Esophagus squamous epithelium (tissue), 4 donors: ENCODE measurements around the gene NFIC.

Experiments
- POLR2A ChIP-seq, 4 donors: fragments of 450-650 bp; IDR thresholded peaks; one replicate each; pipeline ENCODE4 v1.6.1; 2017; ENCODE audit warnings: antibody characterized with exemption in 4 of 4, mild to moderate bottlenecking in 4 of 4, moderate library complexity in 3 of 4
- TF ChIP-seq, protein P1 (sequence below), 6 experiments: fragments of 450-650 bp in 4 of 6; fragments of 200-600 bp in 2 of 6; sonication (generic) in 2 of 6; IDR thresholded peaks; one replicate each; pipeline ENCODE4 v1.5.1; 2016 to 2019; ENCODE audit warnings: antibody characterized with exemption in 6 of 6, mild to moderate bottlenecking in 4 of 6, moderate library complexity in 4 of 6

DNA sequence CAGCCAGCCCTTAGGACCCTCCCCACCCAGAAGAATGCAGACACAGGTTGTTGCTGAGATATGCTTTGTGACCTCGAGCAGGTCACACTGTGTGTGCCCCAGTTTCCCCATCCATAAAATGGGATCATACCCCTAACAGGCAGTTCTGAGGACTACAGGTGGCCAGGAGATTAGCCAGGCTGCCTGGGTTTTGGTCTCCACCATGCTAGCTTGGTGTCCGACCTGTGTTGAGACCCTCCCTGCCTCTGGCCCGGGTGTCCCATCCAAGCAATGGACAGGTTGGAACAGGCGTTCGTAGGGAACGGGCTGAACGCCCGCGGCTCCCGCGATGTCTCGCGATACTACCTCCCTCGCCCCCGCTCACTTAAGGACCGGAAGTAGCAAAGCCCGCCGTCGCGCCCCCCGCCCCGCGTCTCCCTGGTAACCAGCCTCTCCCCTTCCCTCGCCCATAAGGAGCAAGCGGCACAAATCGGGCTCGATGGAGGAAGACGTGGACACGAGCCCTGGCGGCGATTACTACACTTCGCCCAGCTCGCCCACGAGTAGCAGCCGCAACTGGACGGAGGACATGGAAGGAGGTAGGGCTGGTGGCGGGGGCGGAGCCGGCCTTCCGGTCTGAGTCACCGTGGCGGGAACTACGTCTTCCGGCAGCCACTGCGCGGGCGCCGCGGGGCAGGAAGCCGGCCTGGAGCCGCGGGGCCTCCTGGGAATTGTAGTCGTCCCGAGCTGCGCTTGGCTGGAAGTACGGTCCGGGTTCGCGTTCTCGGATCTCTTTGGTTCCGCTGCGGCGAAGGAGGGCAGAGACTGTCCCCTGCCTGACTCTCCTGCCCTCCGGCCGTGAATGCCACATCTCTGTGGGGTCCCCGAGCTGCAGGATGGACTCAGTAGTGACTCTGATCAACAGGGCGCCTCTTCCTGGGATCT is 68.5 kb downstream of the NFIC start:
- TF ChIP-seq, protein P1, sequence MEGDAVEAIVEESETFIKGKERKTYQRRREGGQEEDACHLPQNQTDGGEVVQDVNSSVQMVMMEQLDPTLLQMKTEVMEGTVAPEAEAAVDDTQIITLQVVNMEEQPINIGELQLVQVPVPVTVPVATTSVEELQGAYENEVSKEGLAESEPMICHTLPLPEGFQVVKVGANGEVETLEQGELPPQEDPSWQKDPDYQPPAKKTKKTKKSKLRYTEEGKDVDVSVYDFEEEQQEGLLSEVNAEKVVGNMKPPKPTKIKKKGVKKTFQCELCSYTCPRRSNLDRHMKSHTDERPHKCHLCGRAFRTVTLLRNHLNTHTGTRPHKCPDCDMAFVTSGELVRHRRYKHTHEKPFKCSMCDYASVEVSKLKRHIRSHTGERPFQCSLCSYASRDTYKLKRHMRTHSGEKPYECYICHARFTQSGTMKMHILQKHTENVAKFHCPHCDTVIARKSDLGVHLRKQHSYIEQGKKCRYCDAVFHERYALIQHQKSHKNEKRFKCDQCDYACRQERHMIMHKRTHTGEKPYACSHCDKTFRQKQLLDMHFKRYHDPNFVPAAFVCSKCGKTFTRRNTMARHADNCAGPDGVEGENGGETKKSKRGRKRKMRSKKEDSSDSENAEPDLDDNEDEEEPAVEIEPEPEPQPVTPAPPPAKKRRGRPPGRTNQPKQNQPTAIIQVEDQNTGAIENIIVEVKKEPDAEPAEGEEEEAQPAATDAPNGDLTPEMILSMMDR (IDR thresholded peaks at IDR 0.05): no peak
- TF ChIP-seq POLR2A (IDR thresholded peaks at IDR 0.05): peak in 1 of 4 donors; percentile 55
